HG02610 (cell line): Measurements from ENCODE around the gene CHIA.
"Not testable (repeated sequence)": the region's sequence is repeated elsewhere in the genome, so short reads cannot be mapped to it uniquely, and the experiment has no call there.

Experiments used
- ATAC-seq: cut with Tn5 transposase; IDR thresholded peaks from one replicate; pipeline ENCODE4 v1.9.1; 2021; ENCODE audit warnings: mild to moderate bottlenecking, moderate library complexity; ENCODE audit not compliant: unreplicated experiment

Gene CHIA

GRCh38 chr1:111283838-111284237 lies 6.8 kb upstream of the CHIA start:
- no peak for ATAC-seq

- ATAC-seq = no peak
Measured at GRCh38 chr1:111285879-111286278, 4.8 kb upstream of the CHIA start.

GRCh38 chr1:111286912-111287311 lies 3.7 kb upstream of the CHIA start:
- no peak for ATAC-seq

GRCh38 chr1:111289371-111289770 lies 1.3 kb upstream of the CHIA start:
- ATAC-seq = no peak

- ATAC-seq = no peak
Measured at GRCh38 chr1:111290104-111290503, 547 bp upstream of the CHIA start.

- ATAC-seq = no peak
Measured at GRCh38 chr1:111294390-111294789, 3.7 kb downstream of the CHIA start.

GRCh38 chr1:111302374-111302773 lies 11.7 kb downstream of the CHIA start:
- no peak for ATAC-seq

- ATAC-seq = no peak
Measured at GRCh38 chr1:111309690-111310089, 19.0 kb downstream of the CHIA start.

- ATAC-seq = no peak
Measured at GRCh38 chr1:111318523-111318922, 27.9 kb downstream of the CHIA start.

GRCh38 chr1:111320066-111320879 lies 29.6 kb downstream of the CHIA start:
- no peak for ATAC-seq

- no peak for ATAC-seq
Measured at GRCh38 chr1:111323231-111323630, 32.6 kb downstream of the CHIA start.

- ATAC-seq = peak; percentile 55
Measured at GRCh38 chr1:111332190-111332589, 41.5 kb downstream of the CHIA start.

GRCh38 chr1:111334169-111334568 lies 43.5 kb downstream of the CHIA start:
- ATAC-seq = no peak

GRCh38 chr1:111335214-111335877 lies 44.7 kb downstream of the CHIA start:
- not testable (repeated sequence) for ATAC-seq

GRCh38 chr1:111338849-111339248 lies 48.2 kb downstream of the CHIA start:
- ATAC-seq = not testable (repeated sequence)

GRCh38 chr1:111346089-111346885 lies 55.6 kb downstream of the CHIA start:
- peak; percentile 96 for ATAC-seq

- no peak for ATAC-seq
Measured at GRCh38 chr1:111347026-111347425, 56.4 kb downstream of the CHIA start.

- ATAC-seq = no peak
Measured at GRCh38 chr1:111351700-111352099, 61.0 kb downstream of the CHIA start.

GRCh38 chr1:111354584-111354983 lies 63.9 kb downstream of the CHIA start:
- ATAC-seq = no peak

- ATAC-seq = no peak
Measured at GRCh38 chr1:111358964-111359363, 68.3 kb downstream of the CHIA start.

GRCh38 chr1:111359376-111359775 lies 68.7 kb downstream of the CHIA start:
- ATAC-seq = no peak

- not testable (repeated sequence) for ATAC-seq
Measured at GRCh38 chr1:111360257-111360656, 69.6 kb downstream of the CHIA start.
